Measurements from ENCODE around the gene NUMA1.

The NUMA1 gene

GRCh38 chr11:72083414-72083813 is 3.1 kb upstream of the NUMA1 start:
- Histone ChIP-seq H3K9ac (ENCODE audit: low read depth in 1 of 2, low read length in 2 of 2) (no peak overlapping the region), H3K36me3 (ENCODE audit: control insufficient read depth in 2 of 2, insufficient read depth in 2 of 2, low read length in 2 of 2) (peaks cover 4 to 7% of the 10 kb centered on the region in 2 donors), H3K4me3 (ENCODE audit: low read length in 2 of 2) (no peak overlapping the region), H3K27me3 (ENCODE audit: control insufficient read depth in 2 of 2, insufficient read depth in 2 of 2, low read length in 2 of 2) (no peaks in the 10 kb centered on the region), H3K4me1 (ENCODE audit: control insufficient read depth in 2 of 2, insufficient read depth in 2 of 2, low read length in 2 of 2) (peaks cover 12 to 18% of the 10 kb centered on the region in 2 donors), H3K9me3 (ENCODE audit: control insufficient read depth in 2 of 2, low read length in 2 of 2) (no peaks in the 10 kb centered on the region), H3K27ac (ENCODE audit: low read depth in 2 of 2, low read length in 2 of 2) (no peak overlapping the region)

- Histone ChIP-seq H3K27me3 (ENCODE audit: control insufficient read depth in 2 of 2, insufficient read depth in 2 of 2, low read length in 2 of 2) (no peaks in the 10 kb centered on the region), H3K4me3 (ENCODE audit: low read length in 2 of 2) (no peak overlapping the region), H3K36me3 (ENCODE audit: control insufficient read depth in 2 of 2, insufficient read depth in 2 of 2, low read length in 2 of 2) (no peaks in the 10 kb centered on the region), H3K9me3 (ENCODE audit: control insufficient read depth in 2 of 2, low read length in 2 of 2) (no peaks in the 10 kb centered on the region), H3K9ac (ENCODE audit: low read depth in 1 of 2, low read length in 2 of 2) (peak overlapping the region in 1 of 2 donors; percentile 6), H3K27ac (ENCODE audit: low read depth in 2 of 2, low read length in 2 of 2) (peak overlapping the region; percentile 94 to 95), H3K4me1 (ENCODE audit: control insufficient read depth in 2 of 2, insufficient read depth in 2 of 2, low read length in 2 of 2) (peaks cover 12 to 18% of the 10 kb centered on the region in 2 donors)
Measured at GRCh38 chr11:72081821-72082453, 1.6 kb upstream of the NUMA1 start.

GRCh38 chr11:72081184-72081644 is 872 bp upstream of the NUMA1 start:
- Histone ChIP-seq H3K9ac (ENCODE audit: low read depth in 1 of 2, low read length in 2 of 2) (peak overlapping the region; percentile 81 to 85), H3K4me1 (ENCODE audit: control insufficient read depth in 2 of 2, insufficient read depth in 2 of 2, low read length in 2 of 2) (peaks cover 12 to 18% of the 10 kb centered on the region in 2 donors), H3K36me3 (ENCODE audit: control insufficient read depth in 2 of 2, insufficient read depth in 2 of 2, low read length in 2 of 2) (no peaks in the 10 kb centered on the region), H3K27ac (ENCODE audit: low read depth in 2 of 2, low read length in 2 of 2) (peak overlapping the region; percentile 94 to 95), H3K27me3 (ENCODE audit: control insufficient read depth in 2 of 2, insufficient read depth in 2 of 2, low read length in 2 of 2) (no peaks in the 10 kb centered on the region), H3K9me3 (ENCODE audit: control insufficient read depth in 2 of 2, low read length in 2 of 2) (no peaks in the 10 kb centered on the region), H3K4me3 (ENCODE audit: low read length in 2 of 2) (peak overlapping the region; percentile 84 to 91)

GRCh38 chr11:72079819-72080325 is 470 bp downstream of the NUMA1 start:
- H3K9me3 ChIP-seq (ENCODE audit: control insufficient read depth in 2 of 2, low read length in 2 of 2): no peaks in the 10 kb centered on the region
- peak overlapping the region; percentile 68 to 85 for H3K9ac ChIP-seq (ENCODE audit: low read depth in 1 of 2, low read length in 2 of 2)
- peaks cover 12% of the 10 kb centered on the region in 2 donors for H3K4me1 ChIP-seq (ENCODE audit: control insufficient read depth in 2 of 2, insufficient read depth in 2 of 2, low read length in 2 of 2)

GRCh38 chr11:72078477-72078876 is 1.9 kb downstream of the NUMA1 start:
- H3K4me3 ChIP-seq (ENCODE audit: low read length in 2 of 2): peak overlapping the region in 1 of 2 donors; percentile 56
- H3K4me1 ChIP-seq (ENCODE audit: control insufficient read depth in 2 of 2, insufficient read depth in 2 of 2, low read length in 2 of 2): peaks cover 12% of the 10 kb centered on the region in 2 donors
- H3K36me3 ChIP-seq (ENCODE audit: control insufficient read depth in 2 of 2, insufficient read depth in 2 of 2, low read length in 2 of 2): no peaks in the 10 kb centered on the region
- no peaks in the 10 kb centered on the region for H3K9me3 ChIP-seq (ENCODE audit: control insufficient read depth in 2 of 2, low read length in 2 of 2)
- H3K27me3 ChIP-seq (ENCODE audit: control insufficient read depth in 2 of 2, insufficient read depth in 2 of 2, low read length in 2 of 2): no peaks in the 10 kb centered on the region
- H3K27ac ChIP-seq (ENCODE audit: low read depth in 2 of 2, low read length in 2 of 2): peak overlapping the region; percentile 64 to 94
- H3K9ac ChIP-seq (ENCODE audit: low read depth in 1 of 2, low read length in 2 of 2): peak overlapping the region in 1 of 2 donors; percentile 85

More at GRCh38 chr11:72079819-72080325, 470 bp downstream of the NUMA1 start:
- H3K36me3 ChIP-seq (ENCODE audit: control insufficient read depth in 2 of 2, insufficient read depth in 2 of 2, low read length in 2 of 2): no peaks in the 10 kb centered on the region
- H3K27ac ChIP-seq (ENCODE audit: low read depth in 2 of 2, low read length in 2 of 2): peak overlapping the region; percentile 94 to 95
- H3K4me3 ChIP-seq (ENCODE audit: low read length in 2 of 2): peak overlapping the region; percentile 84 to 91
- H3K27me3 ChIP-seq (ENCODE audit: control insufficient read depth in 2 of 2, insufficient read depth in 2 of 2, low read length in 2 of 2): no peaks in the 10 kb centered on the region

DNA sequence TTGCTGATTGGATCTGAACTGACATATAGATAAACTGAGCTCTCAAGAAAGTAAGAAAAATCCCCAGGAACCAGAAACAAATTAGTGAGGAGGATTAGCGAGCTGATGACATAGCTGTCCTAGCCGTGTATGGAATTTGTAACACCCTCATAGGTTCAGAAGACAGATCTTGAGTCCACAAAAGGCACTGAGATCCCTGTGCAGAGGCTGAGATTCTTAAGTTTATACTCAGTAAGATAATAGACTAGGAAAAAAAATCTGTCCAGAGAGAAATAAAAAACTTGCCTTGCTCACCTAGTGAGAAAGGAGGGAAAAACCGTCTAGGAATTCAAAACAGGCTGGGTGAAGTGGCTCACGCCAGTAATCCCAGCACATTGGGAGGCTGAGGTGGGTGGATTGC is 4.6 kb downstream of the NUMA1 start:
- no peaks in the 10 kb centered on the region for H3K27me3 ChIP-seq (ENCODE audit: control insufficient read depth in 2 of 2, insufficient read depth in 2 of 2, low read length in 2 of 2)
- no peak overlapping the region for H3K9ac ChIP-seq (ENCODE audit: low read depth in 1 of 2, low read length in 2 of 2)
- no peaks in the 10 kb centered on the region for H3K9me3 ChIP-seq (ENCODE audit: control insufficient read depth in 2 of 2, low read length in 2 of 2)
- H3K27ac ChIP-seq (ENCODE audit: low read depth in 2 of 2, low read length in 2 of 2): no peak overlapping the region
- H3K4me3 ChIP-seq (ENCODE audit: low read length in 2 of 2): no peak overlapping the region
- no peaks in the 10 kb centered on the region for H3K36me3 ChIP-seq (ENCODE audit: control insufficient read depth in 2 of 2, insufficient read depth in 2 of 2, low read length in 2 of 2)
- H3K4me1 ChIP-seq (ENCODE audit: control insufficient read depth in 2 of 2, insufficient read depth in 2 of 2, low read length in 2 of 2): peaks cover 6% of the 10 kb centered on the region in 2 donors

GRCh38 chr11:72075109-72075508 is 5.2 kb downstream of the NUMA1 start:
- Histone ChIP-seq H3K27me3 (ENCODE audit: control insufficient read depth in 2 of 2, insufficient read depth in 2 of 2, low read length in 2 of 2) (no peaks in the 10 kb centered on the region), H3K4me3 (ENCODE audit: low read length in 2 of 2) (no peak overlapping the region), H3K36me3 (ENCODE audit: control insufficient read depth in 2 of 2, insufficient read depth in 2 of 2, low read length in 2 of 2) (no peaks in the 10 kb centered on the region), H3K9me3 (ENCODE audit: control insufficient read depth in 2 of 2, low read length in 2 of 2) (no peaks in the 10 kb centered on the region), H3K9ac (ENCODE audit: low read depth in 1 of 2, low read length in 2 of 2) (no peak overlapping the region), H3K27ac (ENCODE audit: low read depth in 2 of 2, low read length in 2 of 2) (no peak overlapping the region), H3K4me1 (ENCODE audit: control insufficient read depth in 2 of 2, insufficient read depth in 2 of 2, low read length in 2 of 2) (peaks cover 10% of the 10 kb centered on the region in 2 donors)

GRCh38 chr11:72072348-72072747 is 8.0 kb downstream of the NUMA1 start:
- H3K4me1 ChIP-seq (ENCODE audit: control insufficient read depth in 2 of 2, insufficient read depth in 2 of 2, low read length in 2 of 2): peaks cover 25% of the 10 kb centered on the region in 2 donors

DNA sequence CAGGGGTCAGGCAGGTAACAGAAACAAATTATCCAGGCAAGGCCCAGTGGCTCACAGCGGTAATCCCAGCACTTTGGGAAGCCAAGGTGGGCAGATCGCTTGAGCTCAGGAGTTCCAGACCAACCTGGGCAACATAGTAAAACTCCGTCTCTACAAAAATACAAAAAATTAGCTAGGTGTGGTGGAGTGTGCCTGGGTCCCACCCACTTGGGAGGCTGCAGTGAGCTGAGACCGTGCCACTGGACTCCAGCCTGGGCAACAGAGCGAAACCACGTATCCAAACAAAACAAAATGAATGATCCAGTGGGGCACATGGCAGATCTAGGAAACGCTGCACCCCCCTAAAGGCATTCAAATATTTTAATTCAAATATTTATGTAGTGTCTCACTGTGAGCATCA is 9.9 kb downstream of the NUMA1 start:
- Histone ChIP-seq H3K9me3 (ENCODE audit: control insufficient read depth in 2 of 2, low read length in 2 of 2) (no peaks in the 10 kb centered on the region), H3K9ac (ENCODE audit: low read depth in 1 of 2, low read length in 2 of 2) (peak overlapping the region in 1 of 2 donors; percentile 35), H3K36me3 (ENCODE audit: control insufficient read depth in 2 of 2, insufficient read depth in 2 of 2, low read length in 2 of 2) (peaks cover 0 to 3% of the 10 kb centered on the region in 2 donors), H3K4me3 (ENCODE audit: low read length in 2 of 2) (peak overlapping the region in 1 of 2 donors; percentile 4), H3K27me3 (ENCODE audit: control insufficient read depth in 2 of 2, insufficient read depth in 2 of 2, low read length in 2 of 2) (no peaks in the 10 kb centered on the region), H3K27ac (ENCODE audit: low read depth in 2 of 2, low read length in 2 of 2) (peak overlapping the region; percentile 58 to 69), H3K4me1 (ENCODE audit: control insufficient read depth in 2 of 2, insufficient read depth in 2 of 2, low read length in 2 of 2) (peaks cover 25 to 33% of the 10 kb centered on the region in 2 donors)

More at GRCh38 chr11:72072348-72072747, 8.0 kb downstream of the NUMA1 start:
- H3K4me3 ChIP-seq (ENCODE audit: low read length in 2 of 2): no peak overlapping the region
- no peaks in the 10 kb centered on the region for H3K27me3 ChIP-seq (ENCODE audit: control insufficient read depth in 2 of 2, insufficient read depth in 2 of 2, low read length in 2 of 2)
- H3K27ac ChIP-seq (ENCODE audit: low read depth in 2 of 2, low read length in 2 of 2): peak overlapping the region in 1 of 2 donors; percentile 27
- H3K9me3 ChIP-seq (ENCODE audit: control insufficient read depth in 2 of 2, low read length in 2 of 2): no peaks in the 10 kb centered on the region
- H3K36me3 ChIP-seq (ENCODE audit: control insufficient read depth in 2 of 2, insufficient read depth in 2 of 2, low read length in 2 of 2): peaks cover 0 to 3% of the 10 kb centered on the region in 2 donors
- no peak overlapping the region for H3K9ac ChIP-seq (ENCODE audit: low read depth in 1 of 2, low read length in 2 of 2)

DNA sequence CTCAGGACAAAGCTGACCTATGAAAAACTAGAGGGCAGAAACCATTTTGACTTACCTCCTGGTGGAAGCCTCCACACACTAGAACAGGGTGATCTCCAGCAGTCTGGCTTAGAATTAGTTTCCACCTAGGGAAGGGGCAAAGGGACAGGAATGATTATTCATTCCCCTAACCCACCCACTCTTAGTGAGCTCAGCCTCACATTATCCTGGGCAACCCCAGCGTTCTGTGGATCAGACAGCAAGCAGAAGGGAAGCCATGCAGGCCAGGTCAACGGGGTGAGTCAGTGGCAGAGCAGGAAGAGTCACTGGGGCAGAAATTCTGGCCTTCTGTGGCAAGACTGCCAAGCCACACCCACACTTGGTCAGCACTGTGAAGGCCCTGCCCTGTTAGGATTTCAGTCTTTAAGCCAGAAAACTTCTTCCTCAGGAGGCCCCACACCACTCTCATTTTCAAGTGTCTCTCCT is 10.5 kb downstream of the NUMA1 start:
- Histone ChIP-seq H3K27ac (ENCODE audit: low read depth in 2 of 2, low read length in 2 of 2) (peak overlapping the region; percentile 58 to 69), H3K36me3 (ENCODE audit: control insufficient read depth in 2 of 2, insufficient read depth in 2 of 2, low read length in 2 of 2) (peaks cover 0 to 3% of the 10 kb centered on the region in 2 donors), H3K4me3 (ENCODE audit: low read length in 2 of 2) (peak overlapping the region in 1 of 2 donors; percentile 21), H3K9me3 (ENCODE audit: control insufficient read depth in 2 of 2, low read length in 2 of 2) (no peaks in the 10 kb centered on the region), H3K27me3 (ENCODE audit: control insufficient read depth in 2 of 2, insufficient read depth in 2 of 2, low read length in 2 of 2) (no peaks in the 10 kb centered on the region), H3K9ac (ENCODE audit: low read depth in 1 of 2, low read length in 2 of 2) (peak overlapping the region; percentile 2 to 47), H3K4me1 (ENCODE audit: control insufficient read depth in 2 of 2, insufficient read depth in 2 of 2, low read length in 2 of 2) (peaks cover 25 to 33% of the 10 kb centered on the region in 2 donors)
